WTC11 (cell line): ENCODE results near the gene TMA16. TPM values are rescaled to one million over a fixed set of nuclear protein-coding genes. Genes with fewer than 3 reads are reported as not detected.

Experiments used
- ATAC-seq: fragments of 200-7000 bp; cut with Tn5 transposase; 2 replicates; pipeline ENCODE4 v1.10.0; 2021; ENCODE audit warnings: mild to moderate bottlenecking, moderate library complexity
- CTCF ChIA-PET: fragments of 300-600 bp; sonication (Branson Sonifier 250); formaldehyde crosslinking; loops from one replicate; lab custom pipeline; 2021; ENCODE audit warnings: antibody characterized with exemption; lab: Charles Lee
- POLR2A ChIA-PET: fragments of 350-600 bp; sonication (Branson Sonifier 250); formaldehyde crosslinking; loops from one replicate; lab custom pipeline; 2021; ENCODE audit warnings: antibody characterized with exemption; lab: Charles Lee
- DNase-seq: peaks from one replicate; pipeline ENCODE4 v3.0.0; 2021; ENCODE audit warnings: low spot score
- H3K27ac Mint-ChIP-seq: 2 replicates; pipeline ENCODE4 v1.8.0; 2021; ENCODE audit warnings: mixed read lengths
- H3K27me3 Mint-ChIP-seq: 2 replicates; pipeline ENCODE4 v1.8.0; 2021; ENCODE audit warnings: low read depth, mild to moderate bottlenecking, moderate library complexity, mixed read lengths
- H3K36me3 Mint-ChIP-seq: 2 replicates; pipeline ENCODE4 v1.8.0; 2021; ENCODE audit warnings: mixed read lengths
- H3K4me1 Mint-ChIP-seq: 2 replicates; pipeline ENCODE4 v1.8.0; 2022; ENCODE audit warnings: mixed read lengths
- H3K4me3 Mint-ChIP-seq: 2 replicates; pipeline ENCODE4 v1.8.0; 2021; ENCODE audit warnings: mild to moderate bottlenecking, moderate library complexity, mixed read lengths
- H3K9me3 Mint-ChIP-seq: 2 replicates; pipeline ENCODE4 v1.8.0; 2021; ENCODE audit warnings: mixed read lengths
- ATF1 ChIP-seq: sonication (generic); formaldehyde crosslinking; IDR thresholded peaks from 2 replicates; pipeline ENCODE4 v1.8.1; 2023; ENCODE audit warnings: mild to moderate bottlenecking, moderate library complexity, missing genetic modification reagents
- ATF3 ChIP-seq: sonication (generic); formaldehyde crosslinking; conservative IDR thresholded peaks from 2 replicates; pipeline ENCODE4 v1.8.1; 2022; ENCODE audit warnings: mild to moderate bottlenecking, missing genetic modification reagents
- CREB1 ChIP-seq: sonication (generic); formaldehyde crosslinking; IDR thresholded peaks from 2 replicates; pipeline ENCODE4 v1.8.0; 2023; ENCODE audit warnings: mild to moderate bottlenecking, missing genetic modification reagents
- CTCF ChIP-seq: fragments of 200-600 bp; IDR thresholded peaks from 2 replicates; pipeline ENCODE4 v1.8.0; 2022; ENCODE audit warnings: antibody characterized with exemption
- E2F5 ChIP-seq: sonication (generic); formaldehyde crosslinking; IDR thresholded peaks from 2 replicates; pipeline ENCODE4 v1.8.1; 2022; ENCODE audit warnings: mild to moderate bottlenecking, moderate library complexity, missing genetic modification reagents
- ELF4 ChIP-seq: sonication (generic); formaldehyde crosslinking; IDR thresholded peaks from 2 replicates; pipeline ENCODE4 v1.8.1; 2022; ENCODE audit warnings: low read depth, mild to moderate bottlenecking, moderate library complexity, missing genetic modification reagents
- ERG ChIP-seq: fragments of 250-450 bp; sonication (Bioruptor Pico); IDR thresholded peaks from 2 replicates; pipeline ENCODE4 v1.8.0; 2021; ENCODE audit warnings: mild to moderate bottlenecking
- FOXP1 ChIP-seq: sonication (generic); formaldehyde crosslinking; IDR thresholded peaks from 2 replicates; pipeline ENCODE4 v1.8.0; 2022; ENCODE audit warnings: missing genetic modification reagents, mild to moderate bottlenecking, moderate library complexity, borderline replicate concordance
- KAT7 ChIP-seq: sonication (generic); formaldehyde crosslinking; IDR thresholded peaks from 2 replicates; pipeline ENCODE4 v1.8.1; 2023; ENCODE audit warnings: missing genetic modification reagents, mild to moderate bottlenecking, borderline replicate concordance
- NFYB ChIP-seq: sonication (generic); formaldehyde crosslinking; conservative IDR thresholded peaks from 2 replicates; pipeline ENCODE4 v1.8.0; 2022; ENCODE audit warnings: low read depth, missing genetic modification reagents
- PREB ChIP-seq: sonication (generic); formaldehyde crosslinking; IDR thresholded peaks from 2 replicates; pipeline ENCODE4 v1.8.1; 2022; ENCODE audit warnings: mild to moderate bottlenecking, missing genetic modification reagents, moderate library complexity, borderline replicate concordance
- RELA ChIP-seq: sonication (generic); formaldehyde crosslinking; IDR thresholded peaks from 2 replicates; pipeline ENCODE4 v1.8.1; 2022; ENCODE audit warnings: missing genetic modification reagents, mild to moderate bottlenecking, borderline replicate concordance
- RORB ChIP-seq: fragments of 250-450 bp; sonication (Bioruptor Pico); IDR thresholded peaks from 2 replicates; pipeline ENCODE4 v1.9.0; 2021; ENCODE audit warnings: mild to moderate bottlenecking
- SP1 ChIP-seq: sonication (generic); formaldehyde crosslinking; conservative IDR thresholded peaks from 2 replicates; pipeline ENCODE4 v1.8.1; 2022; ENCODE audit warnings: missing genetic modification reagents
- ZNF219 ChIP-seq: sonication (generic); formaldehyde crosslinking; IDR thresholded peaks from 2 replicates; pipeline ENCODE4 v1.8.0; 2023; ENCODE audit warnings: missing genetic modification reagents, mild to moderate bottlenecking, borderline replicate concordance
- ZNF263 ChIP-seq: sonication (generic); formaldehyde crosslinking; IDR thresholded peaks from 2 replicates; pipeline ENCODE4 v1.8.1; 2022; ENCODE audit warnings: low read depth, mild to moderate bottlenecking, moderate library complexity, missing genetic modification reagents
- ZNF396 ChIP-seq: fragments of 250-450 bp; sonication (Bioruptor Pico); IDR thresholded peaks from 2 replicates; pipeline ENCODE4 v1.8.0; 2021; ENCODE audit warnings: mild to moderate bottlenecking, moderate library complexity, borderline replicate concordance
- ZNF512 ChIP-seq: sonication (generic); formaldehyde crosslinking; IDR thresholded peaks from 2 replicates; pipeline ENCODE4 v1.8.1; 2022; ENCODE audit warnings: missing genetic modification reagents, borderline replicate concordance
- total RNA-seq: library from RNA; stranded (reverse); gene quantifications from 3 replicates; pipeline ENCODE4 v1.2.3, GENCODE V29; 2021

TMA16 gene
- total RNA-seq, 1 experiment from 2014 or later = 63.7 TPM

GRCh38 chr4:163495900-163496299 is 1.4 kb downstream of the TMA16 start:
- no peaks in the 10 kb centered on the region for H3K27me3 Mint-ChIP-seq
- DNase-seq (no peak), ATAC-seq (no peak)
- peaks cover 16% of the 10 kb centered on the region for H3K4me1 Mint-ChIP-seq
- TF ChIP-seq RORB (no peak), ZNF263 (CRISPR knock-in tag) (no peak), NFYB (CRISPR knock-in tag) (no peak), ZNF219 (CRISPR knock-in tag) (no peak), E2F5 (CRISPR knock-in tag) (no peak), FOXP1 (CRISPR knock-in tag) (no peak), ZNF396 (CRISPR knock-in tag) (no peak), RELA (CRISPR knock-in tag) (no peak), ELF4 (no peak)
- H3K9me3 Mint-ChIP-seq = no peaks in the 10 kb centered on the region
- peak overlapping the region; percentile 73 for H3K27ac Mint-ChIP-seq
- peak overlapping the region; percentile 91 for H3K4me3 Mint-ChIP-seq
- CTCF ChIA-PET = no interaction called here
- POLR2A ChIA-PET = no interaction called here
- peaks cover 14% of the 10 kb centered on the region for H3K36me3 Mint-ChIP-seq

GRCh38 chr4:163500586-163500985 is 6.1 kb downstream of the TMA16 start:
- ATAC-seq (no peak), DNase-seq (no peak)
- peaks cover 20% of the 10 kb centered on the region for H3K36me3 Mint-ChIP-seq
- POLR2A ChIA-PET = no interaction called here
- peaks cover 5% of the 10 kb centered on the region for H3K9me3 Mint-ChIP-seq
- peaks cover 44% of the 10 kb centered on the region for H3K4me1 Mint-ChIP-seq
- no peak overlapping the region for H3K27ac Mint-ChIP-seq
- TF ChIP-seq SP1 (CRISPR knock-in tag) (no peak), PREB (CRISPR knock-in tag) (no peak), KAT7 (CRISPR knock-in tag) (no peak), ATF1 (CRISPR knock-in tag) (no peak), ZNF512 (CRISPR knock-in tag) (no peak), CREB1 (CRISPR knock-in tag) (no peak), ERG (no peak), CTCF (no peak), ATF3 (CRISPR knock-in tag) (no peak)
- no peaks in the 10 kb centered on the region for H3K27me3 Mint-ChIP-seq
- CTCF ChIA-PET = no interaction called here
- no peak overlapping the region for H3K4me3 Mint-ChIP-seq
